Epidermal melanocyte (primary cell): Measurements from ENCODE around the gene DDX39B.
"Not testable (repeated sequence)": the region's sequence is repeated elsewhere in the genome, so short reads cannot be mapped to it uniquely, and the experiment has no call there.

Source experiments
- DNase-seq: peaks from one replicate; pipeline ENCODE4 v3.0.0; 2011; ENCODE audit warnings: low spot score; ENCODE audit not compliant: insufficient read length

Gene DDX39B

DNA sequence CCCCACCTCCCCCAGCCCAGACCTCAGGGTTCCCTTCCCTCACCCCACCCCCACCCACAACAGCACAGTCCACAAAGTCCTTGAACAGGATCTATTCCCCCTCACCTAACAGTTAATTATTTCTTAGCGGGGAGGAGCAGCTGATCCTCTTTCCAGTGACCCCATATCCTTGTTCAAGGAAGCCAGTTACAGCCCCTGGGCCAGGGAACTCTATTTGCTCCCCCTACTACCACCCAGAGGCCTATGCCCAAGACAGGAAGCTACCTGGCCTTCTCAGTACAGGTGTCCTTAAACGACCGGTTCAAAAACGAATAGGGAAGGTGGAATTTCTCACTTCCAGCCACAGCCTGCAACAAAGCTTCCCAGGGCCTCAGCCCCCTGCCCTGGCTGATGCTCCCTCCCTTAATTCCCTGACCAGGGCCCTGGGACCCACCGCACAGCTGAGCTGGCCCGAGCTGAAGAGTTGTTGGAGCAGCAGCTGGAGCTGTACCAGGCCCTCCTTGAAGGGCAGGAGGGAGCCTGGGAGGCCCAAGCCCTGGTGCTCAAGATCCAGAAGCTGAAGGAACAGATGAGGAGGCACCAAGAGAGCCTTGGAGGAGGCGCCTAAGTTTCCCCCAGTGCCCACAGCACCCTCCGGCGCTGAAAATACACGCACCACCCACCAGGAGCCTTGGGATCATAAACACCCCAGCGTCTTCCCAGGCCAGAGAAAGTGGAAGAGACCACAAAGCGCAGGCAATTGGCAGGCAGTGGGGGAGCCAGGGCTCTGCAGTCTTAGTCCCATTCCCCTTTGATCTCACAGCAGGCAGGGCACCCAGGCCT is 12.3 kb downstream of the DDX39B start:
- no peak for DNase-seq

DNA sequence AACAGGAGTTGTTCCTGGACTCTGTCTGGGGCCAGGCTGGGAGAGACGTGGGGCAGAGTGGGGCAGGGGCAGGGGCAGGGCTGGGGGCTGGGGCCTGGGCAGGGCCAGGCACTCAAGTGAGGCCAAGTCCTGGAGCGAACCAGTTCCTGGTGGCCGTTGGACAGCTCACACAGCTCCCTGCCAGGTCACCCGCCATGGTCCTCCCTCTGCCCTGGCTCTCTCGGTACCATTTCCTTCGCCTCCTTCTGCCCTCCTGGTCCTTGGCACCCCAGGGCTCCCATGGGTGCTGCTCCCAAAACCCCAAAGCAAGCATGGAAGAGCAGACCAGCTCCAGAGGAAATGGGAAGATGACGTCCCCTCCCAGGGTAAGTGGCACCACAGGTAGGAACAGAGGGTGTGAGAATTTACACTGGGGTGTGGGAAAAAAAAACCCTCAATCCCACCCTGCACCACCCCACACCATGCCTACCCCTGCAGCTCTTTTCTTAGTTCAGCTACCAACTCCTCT is 12.9 kb downstream of the DDX39B start, which contains the start of gene MCCD1:
TSS of gene MCCD1 (plus strand) at position 142 of the 508 bp plus-strand sequence. CDS start at position 195, 53 bp downstream.
- DNase-seq = no peak

- no peak for DNase-seq
Observed at GRCh38 chr6:31528307-31528777, 13.5 kb downstream of the DDX39B start.

GRCh38 chr6:31525932-31526591 is 15.7 kb downstream of the DDX39B start:
- DNase-seq = no peak

DNA sequence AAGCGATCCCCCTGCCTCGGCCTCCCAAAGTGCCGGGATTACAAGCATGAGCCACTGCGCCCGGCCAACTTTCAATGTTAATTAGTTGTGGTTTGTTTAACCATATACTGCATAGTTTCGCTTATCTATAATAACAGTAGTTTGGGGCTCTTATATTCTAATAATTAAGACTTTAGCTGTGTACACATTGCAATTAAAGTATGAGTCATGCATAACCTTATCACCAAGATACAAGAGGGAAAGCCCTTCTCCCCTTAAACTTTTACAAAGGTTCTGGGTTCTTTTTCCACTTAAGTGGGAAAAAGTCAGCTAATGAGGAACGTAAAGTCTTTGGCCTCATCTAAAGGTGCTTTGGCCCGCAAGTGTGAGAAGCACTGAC is 16.3 kb downstream of the DDX39B start:
- DNase-seq = no peak

- DNase-seq = no peak
Observed at GRCh38 chr6:31521835-31522234, 20.0 kb downstream of the DDX39B start.

GRCh38 chr6:31513456-31514165 is 28.2 kb downstream of the DDX39B start:
- no peak for DNase-seq

GRCh38 chr6:31510007-31510406 is 31.8 kb downstream of the DDX39B start:
- no peak for DNase-seq

GRCh38 chr6:31509036-31509435 is 32.8 kb downstream of the DDX39B start:
- DNase-seq = not testable (repeated sequence)

DNA sequence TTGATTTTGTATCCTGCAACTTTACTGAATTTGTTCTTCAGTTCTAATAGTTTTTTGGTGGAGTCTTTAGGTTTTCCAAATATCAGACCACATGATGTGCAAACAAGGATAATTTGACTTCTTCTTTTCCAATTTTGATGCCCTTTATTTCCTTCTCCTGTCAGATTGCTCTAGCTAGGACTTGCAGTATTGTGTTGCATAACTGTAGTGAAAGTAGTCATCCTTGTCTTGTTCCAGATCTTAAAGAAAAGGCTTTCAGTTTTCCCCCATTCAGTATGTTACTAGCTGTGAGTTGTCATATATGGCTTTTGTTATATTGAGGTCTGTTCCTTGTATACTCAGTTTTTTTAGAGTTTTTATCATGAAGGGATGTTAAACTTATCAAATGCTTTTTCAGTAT is 39.2 kb downstream of the DDX39B start:
- DNase-seq = no peak

DNA sequence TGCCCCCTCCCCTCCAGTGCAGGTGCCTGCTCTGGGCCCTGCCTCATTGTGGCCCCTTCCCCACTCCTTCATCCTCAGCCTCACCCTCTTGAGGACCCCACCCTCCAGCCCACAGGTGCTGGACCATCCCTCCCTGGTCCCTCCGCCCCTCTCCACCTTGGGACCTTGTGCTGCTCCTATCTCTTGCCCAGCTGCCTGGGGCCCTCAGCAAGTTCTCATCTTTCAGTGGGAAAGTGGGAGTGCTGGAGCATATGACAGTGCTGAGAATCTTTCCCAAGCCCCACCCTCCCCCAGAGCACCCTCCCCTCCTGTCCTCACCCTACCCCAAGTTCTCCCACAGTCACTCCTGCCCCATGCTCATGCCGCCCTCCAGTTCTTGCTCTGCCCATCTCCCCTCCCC is 42.2 kb downstream of the DDX39B start:
- not testable (repeated sequence) for DNase-seq

DNA sequence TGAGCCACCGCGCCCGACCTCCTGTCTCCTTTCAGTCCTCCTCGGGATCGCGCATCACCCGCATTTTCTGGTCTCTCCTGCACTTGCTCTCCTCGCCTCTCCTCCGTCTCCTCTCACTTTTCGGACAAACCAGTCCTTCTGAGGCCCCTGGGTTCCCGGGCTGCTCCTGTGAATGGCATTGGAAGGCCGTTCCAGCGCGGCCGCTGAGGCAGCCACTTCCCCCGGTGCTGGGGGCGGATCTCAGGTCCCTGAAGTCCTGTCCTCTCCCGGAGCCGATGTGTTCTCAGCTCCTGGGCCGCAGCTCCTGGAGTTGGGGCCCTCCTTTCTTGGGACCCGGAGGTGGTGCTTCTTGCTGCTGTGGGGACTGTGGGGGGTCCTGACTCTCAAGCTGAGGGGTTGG is 43.1 kb downstream of the DDX39B start:
- DNase-seq = no peak

DNA sequence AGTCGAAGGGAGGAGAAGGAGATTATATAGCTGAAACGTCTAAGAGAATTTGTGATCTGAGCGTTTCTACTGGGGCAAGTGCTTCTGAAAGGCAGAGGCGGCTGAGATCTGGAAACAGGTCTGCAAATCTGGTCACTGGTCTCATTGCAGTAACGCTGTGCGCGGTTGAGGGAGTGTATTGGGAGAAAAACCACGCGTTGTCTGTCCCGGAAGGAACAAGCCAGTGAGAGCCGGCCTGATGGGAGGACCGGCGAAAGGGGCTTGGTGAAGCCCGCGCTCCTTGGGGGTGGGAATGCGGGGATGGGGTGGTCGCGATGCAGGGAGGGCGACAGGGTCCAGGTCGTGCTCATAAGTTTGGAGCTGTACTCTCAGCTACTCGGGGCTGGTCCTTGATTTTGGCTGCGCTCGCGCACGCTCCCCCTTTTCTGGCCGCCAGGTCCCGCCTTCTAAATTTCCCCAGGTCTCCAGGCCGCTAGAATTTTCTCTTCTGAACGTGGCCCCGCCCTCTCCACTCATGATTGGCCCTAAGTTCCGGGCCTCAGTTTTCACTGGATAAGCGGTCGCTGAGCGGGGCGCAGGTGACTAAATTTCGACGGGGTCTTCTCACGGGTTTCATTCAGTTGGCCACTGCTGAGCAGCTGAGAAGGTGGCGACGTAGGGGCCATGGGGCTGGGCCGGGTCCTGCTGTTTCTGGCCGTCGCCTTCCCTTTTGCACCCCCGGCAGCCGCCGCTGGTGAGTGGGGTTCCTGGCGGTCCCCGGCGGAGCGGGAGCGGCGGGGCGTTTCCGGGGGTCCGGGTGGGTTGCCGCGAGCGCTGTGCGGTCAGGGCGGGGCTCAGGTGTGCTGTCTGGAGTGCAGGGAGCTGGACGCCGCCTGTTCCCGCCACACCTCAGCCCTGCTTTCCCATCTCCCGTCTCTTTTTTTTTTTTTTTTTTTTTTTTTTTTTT is 44.0 kb downstream of the DDX39B start, which contains the start of gene MICB:
TSS of gene MICB (plus strand) at position 615 of the 946 bp plus-strand sequence. CDS start at position 664, 49 bp downstream.
- DNase-seq = peak; percentile 64

- not testable (repeated sequence) for DNase-seq
Observed at GRCh38 chr6:31496826-31497225, 45.0 kb downstream of the DDX39B start.

GRCh38 chr6:31495580-31495979 is 46.2 kb downstream of the DDX39B start:
- DNase-seq = no peak

DNA sequence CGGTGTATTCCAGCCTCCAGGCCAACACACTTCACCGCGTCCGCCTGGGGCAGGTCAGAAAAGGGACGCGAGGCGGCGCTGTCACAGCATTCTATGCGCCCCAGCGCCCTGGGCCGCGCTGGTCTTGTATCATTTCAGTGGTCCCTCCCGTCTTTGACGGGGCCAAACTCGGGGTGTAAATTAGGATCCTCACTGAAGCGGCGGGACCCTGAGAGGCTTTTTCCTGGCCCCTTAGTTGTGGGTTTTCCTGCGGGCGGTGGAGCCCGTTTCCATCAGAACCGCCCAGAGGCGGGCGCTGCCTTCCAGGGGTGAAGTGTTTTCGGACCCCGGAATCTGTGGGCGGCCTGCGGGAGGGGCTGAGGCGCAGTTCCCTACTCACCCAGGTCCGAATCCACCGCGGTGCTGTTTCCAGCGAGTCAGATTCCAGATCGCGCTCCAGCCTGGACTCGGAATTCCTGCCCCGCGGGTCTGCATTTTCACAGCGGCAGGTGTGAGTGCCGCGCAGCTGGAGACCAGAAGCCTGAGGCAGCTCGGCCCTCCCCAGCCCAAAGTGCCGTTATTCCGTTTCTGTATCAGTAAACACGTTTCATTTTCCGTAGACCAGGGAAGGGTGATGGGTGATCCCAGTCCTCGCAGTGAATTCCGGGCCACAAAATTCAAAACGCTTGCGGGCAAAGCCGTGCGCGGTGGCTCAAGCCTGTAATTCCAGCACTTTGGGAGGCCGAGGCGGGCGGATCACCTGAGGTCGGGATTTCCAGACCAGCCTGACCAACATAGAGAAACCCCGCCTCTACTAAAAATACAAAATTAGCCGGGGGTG is 47.7 kb downstream of the DDX39B start:
- DNase-seq = peak; percentile 43

DNA sequence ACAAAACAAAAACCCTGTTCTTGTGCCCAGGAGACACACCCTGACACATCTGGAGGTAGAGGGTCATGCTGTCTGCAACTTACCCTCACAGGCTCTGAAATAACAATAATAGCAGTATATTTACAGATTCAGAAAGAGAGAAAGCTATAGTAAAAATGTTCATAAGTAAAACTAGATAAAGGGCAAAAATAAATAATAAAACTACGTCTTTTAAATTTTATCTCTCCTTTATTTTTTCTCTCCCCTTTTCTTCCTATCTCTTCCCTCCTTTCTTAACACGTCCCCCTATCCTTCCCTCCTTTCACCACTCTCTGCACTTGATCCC is 48.3 kb downstream of the DDX39B start:
- not testable (repeated sequence) for DNase-seq

- no peak for DNase-seq
Observed at GRCh38 chr6:31490115-31490873, 51.5 kb downstream of the DDX39B start.

GRCh38 chr6:31489086-31489485 is 52.7 kb downstream of the DDX39B start:
- DNase-seq = no peak
